ENCODE data around the gene GABRE.

GABRE gene

GRCh38 chrX:151962034-151962433 lies 12.4 kb downstream of the GABRE start:
- no peak overlapping the region for H3K27ac ChIP-seq (ENCODE audit: low read length)
- H3K27me3 ChIP-seq (ENCODE audit: insufficient read depth, low read length) = no peaks in the 10 kb centered on the region
- no peaks in the 10 kb centered on the region for H3K9me3 ChIP-seq (ENCODE audit: insufficient read depth, low read depth, low read length)
- no peaks in the 10 kb centered on the region for H3K36me3 ChIP-seq (ENCODE audit: insufficient read depth, low read depth, low read length)
- no peak overlapping the region for H3K9ac ChIP-seq (ENCODE audit: low read depth, low read length)
- no peaks in the 10 kb centered on the region for H3K4me1 ChIP-seq (ENCODE audit: insufficient read depth, low read length)
- no peak overlapping the region for H3K4me3 ChIP-seq (ENCODE audit: low read length)

- Histone ChIP-seq H3K27me3 (ENCODE audit: insufficient read depth, low read length) (no peaks in the 10 kb centered on the region), H3K27ac (ENCODE audit: low read length) (no peak overlapping the region), H3K9me3 (ENCODE audit: insufficient read depth, low read depth, low read length) (no peaks in the 10 kb centered on the region), H3K36me3 (ENCODE audit: insufficient read depth, low read depth, low read length) (no peaks in the 10 kb centered on the region), H3K4me3 (ENCODE audit: low read length) (no peak overlapping the region), H3K4me1 (ENCODE audit: insufficient read depth, low read length) (no peaks in the 10 kb centered on the region), H3K9ac (ENCODE audit: low read depth, low read length) (no peak overlapping the region)
Observed at GRCh38 chrX:151958101-151958500, 16.4 kb downstream of the GABRE start.

DNA sequence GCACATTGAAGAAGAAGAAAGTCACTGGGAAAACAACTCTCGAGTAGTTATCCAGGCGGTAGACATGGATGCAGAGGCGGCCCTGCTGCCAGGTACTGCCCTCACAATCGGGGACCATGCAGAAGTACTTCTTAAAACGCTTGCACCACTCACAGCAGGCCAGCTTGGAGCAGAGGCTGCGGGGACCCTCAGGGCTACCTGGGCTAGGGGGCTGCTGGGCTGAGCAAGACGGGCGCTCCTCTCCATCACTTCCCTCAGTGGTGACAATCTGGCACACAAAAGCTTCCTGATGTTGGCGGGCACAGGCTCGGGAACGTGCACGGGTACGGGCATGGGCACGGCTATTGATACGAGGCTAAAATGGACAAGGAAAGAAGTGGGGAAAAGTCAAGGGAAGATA lies 19.7 kb downstream of the GABRE start:
- H3K4me3 ChIP-seq (ENCODE audit: low read length) = no peak overlapping the region

DNA sequence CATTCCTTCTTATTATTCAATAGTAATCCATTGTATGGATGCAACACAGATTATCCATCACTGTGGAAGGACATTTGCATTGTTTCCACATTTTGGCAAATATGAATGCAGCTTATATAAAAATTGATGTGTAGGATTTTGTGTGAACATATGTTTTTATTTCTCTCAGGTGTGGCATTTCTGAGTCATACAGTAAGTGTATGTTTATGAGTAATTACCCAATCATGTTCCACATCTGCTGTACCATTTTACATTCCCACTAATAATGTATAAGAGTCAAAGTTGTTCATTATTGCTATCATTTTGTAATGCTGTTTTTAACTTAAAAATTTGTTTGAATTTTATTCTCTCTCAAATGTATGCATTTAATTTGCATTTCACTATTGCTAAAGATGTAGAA lies 36.3 kb downstream of the GABRE start:
- H3K27me3 ChIP-seq (ENCODE audit: insufficient read depth, low read length) = no peaks in the 10 kb centered on the region

More for the DNA sequence above, 19.7 kb downstream of the GABRE start:
- Histone ChIP-seq H3K4me1 (ENCODE audit: insufficient read depth, low read length) (no peaks in the 10 kb centered on the region), H3K36me3 (ENCODE audit: insufficient read depth, low read depth, low read length) (no peaks in the 10 kb centered on the region), H3K27ac (ENCODE audit: low read length) (no peak overlapping the region), H3K27me3 (ENCODE audit: insufficient read depth, low read length) (no peaks in the 10 kb centered on the region), H3K9me3 (ENCODE audit: insufficient read depth, low read depth, low read length) (no peaks in the 10 kb centered on the region), H3K9ac (ENCODE audit: low read depth, low read length) (no peak overlapping the region)

DNA sequence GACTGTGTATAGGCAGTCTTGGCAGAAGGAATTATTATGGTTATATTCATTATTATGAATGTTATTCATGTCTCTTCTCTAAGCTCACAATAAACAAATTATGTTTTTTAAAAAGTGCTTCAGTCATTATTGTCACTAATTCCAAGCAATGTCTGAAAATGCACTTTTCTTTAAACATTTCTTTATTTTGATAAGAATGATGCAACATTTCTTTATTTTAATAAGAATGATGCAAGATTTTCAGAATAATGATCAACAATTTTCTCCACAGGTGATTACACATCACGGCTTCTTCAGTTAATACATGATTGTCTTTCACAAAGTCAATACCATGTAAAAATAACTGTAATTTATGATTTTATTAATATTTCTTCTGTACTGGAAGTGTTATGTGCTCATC lies 39.1 kb downstream of the GABRE start:
- Histone ChIP-seq H3K27ac (ENCODE audit: low read length) (no peak overlapping the region), H3K27me3 (ENCODE audit: insufficient read depth, low read length) (no peaks in the 10 kb centered on the region), H3K36me3 (ENCODE audit: insufficient read depth, low read depth, low read length) (no peaks in the 10 kb centered on the region), H3K4me1 (ENCODE audit: insufficient read depth, low read length) (no peaks in the 10 kb centered on the region), H3K4me3 (ENCODE audit: low read length) (no peak overlapping the region), H3K9me3 (ENCODE audit: insufficient read depth, low read depth, low read length) (no peaks in the 10 kb centered on the region), H3K9ac (ENCODE audit: low read depth, low read length) (no peak overlapping the region)

More for the DNA sequence above, 36.3 kb downstream of the GABRE start:
- Histone ChIP-seq H3K9ac (ENCODE audit: low read depth, low read length) (no peak overlapping the region), H3K4me1 (ENCODE audit: insufficient read depth, low read length) (no peaks in the 10 kb centered on the region), H3K9me3 (ENCODE audit: insufficient read depth, low read depth, low read length) (no peaks in the 10 kb centered on the region), H3K27ac (ENCODE audit: low read length) (no peak overlapping the region), H3K4me3 (ENCODE audit: low read length) (no peak overlapping the region), H3K36me3 (ENCODE audit: insufficient read depth, low read depth, low read length) (no peaks in the 10 kb centered on the region)

- Histone ChIP-seq H3K9ac (ENCODE audit: low read depth, low read length) (no peak overlapping the region), H3K27ac (ENCODE audit: low read length) (no peak overlapping the region), H3K36me3 (ENCODE audit: insufficient read depth, low read depth, low read length) (no peaks in the 10 kb centered on the region), H3K4me1 (ENCODE audit: insufficient read depth, low read length) (no peaks in the 10 kb centered on the region), H3K9me3 (ENCODE audit: insufficient read depth, low read depth, low read length) (no peaks in the 10 kb centered on the region), H3K4me3 (ENCODE audit: low read length) (no peak overlapping the region), H3K27me3 (ENCODE audit: insufficient read depth, low read length) (no peaks in the 10 kb centered on the region)
Observed at GRCh38 chrX:151929126-151929525, 45.4 kb downstream of the GABRE start.

- Histone ChIP-seq H3K4me1 (ENCODE audit: insufficient read depth, low read length) (no peaks in the 10 kb centered on the region), H3K27me3 (ENCODE audit: insufficient read depth, low read length) (no peaks in the 10 kb centered on the region), H3K36me3 (ENCODE audit: insufficient read depth, low read depth, low read length) (no peaks in the 10 kb centered on the region), H3K27ac (ENCODE audit: low read length) (no peak overlapping the region), H3K4me3 (ENCODE audit: low read length) (no peak overlapping the region), H3K9ac (ENCODE audit: low read depth, low read length) (no peak overlapping the region), H3K9me3 (ENCODE audit: insufficient read depth, low read depth, low read length) (no peaks in the 10 kb centered on the region)
Observed at GRCh38 chrX:151923648-151924047, 50.8 kb downstream of the GABRE start.

GRCh38 chrX:151922692-151923091 lies 51.8 kb downstream of the GABRE start:
- Histone ChIP-seq H3K4me3 (ENCODE audit: low read length) (no peak overlapping the region), H3K4me1 (ENCODE audit: insufficient read depth, low read length) (no peaks in the 10 kb centered on the region), H3K36me3 (ENCODE audit: insufficient read depth, low read depth, low read length) (no peaks in the 10 kb centered on the region), H3K9ac (ENCODE audit: low read depth, low read length) (no peak overlapping the region), H3K27ac (ENCODE audit: low read length) (no peak overlapping the region), H3K9me3 (ENCODE audit: insufficient read depth, low read depth, low read length) (no peaks in the 10 kb centered on the region), H3K27me3 (ENCODE audit: insufficient read depth, low read length) (no peaks in the 10 kb centered on the region)

DNA sequence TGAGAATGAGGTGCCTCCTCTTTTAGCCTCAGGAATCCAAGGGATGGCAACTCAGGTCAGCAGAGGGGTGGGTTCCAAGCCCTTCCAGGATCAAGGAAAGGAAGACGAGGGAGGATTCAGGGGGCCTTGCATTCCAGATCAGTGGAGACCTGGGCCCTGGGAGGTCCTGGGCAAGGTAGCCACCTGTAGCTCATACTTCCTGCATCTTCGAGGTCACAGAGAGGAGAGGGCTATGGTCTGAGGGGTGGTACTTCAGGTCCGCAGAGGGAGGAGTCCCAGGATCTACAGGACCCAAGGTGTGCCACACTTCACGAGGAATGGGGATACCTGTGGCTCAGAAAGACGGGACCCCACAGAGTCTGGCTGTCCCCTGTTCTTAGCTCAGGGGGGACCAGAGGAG lies 52.6 kb downstream of the GABRE start:
- Histone ChIP-seq H3K4me3 (ENCODE audit: low read length) (no peak overlapping the region), H3K9me3 (ENCODE audit: insufficient read depth, low read depth, low read length) (no peaks in the 10 kb centered on the region), H3K4me1 (ENCODE audit: insufficient read depth, low read length) (no peaks in the 10 kb centered on the region), H3K9ac (ENCODE audit: low read depth, low read length) (no peak overlapping the region), H3K27me3 (ENCODE audit: insufficient read depth, low read length) (no peaks in the 10 kb centered on the region), H3K36me3 (ENCODE audit: insufficient read depth, low read depth, low read length) (no peaks in the 10 kb centered on the region), H3K27ac (ENCODE audit: low read length) (no peak overlapping the region)

DNA sequence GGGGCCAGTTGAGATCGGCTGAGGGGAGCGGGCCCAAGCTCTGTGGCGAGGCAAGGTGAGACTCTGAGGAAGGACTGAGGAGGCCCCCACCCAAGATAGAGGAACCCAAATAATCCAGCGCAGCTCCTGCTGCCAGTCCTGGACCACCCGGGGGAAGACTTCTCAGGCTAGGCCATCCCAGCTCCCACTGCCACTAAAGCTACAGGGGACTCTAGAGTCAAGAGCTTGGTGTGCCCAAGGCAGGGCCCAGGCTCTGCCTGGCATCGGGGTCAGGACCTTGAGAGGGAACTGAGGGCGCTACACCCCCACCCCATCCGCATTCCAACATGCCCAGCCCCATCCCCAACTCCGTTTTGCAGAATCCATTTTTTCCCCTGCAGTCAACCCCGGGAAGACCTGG lies 53.2 kb downstream of the GABRE start:
- no peaks in the 10 kb centered on the region for H3K27me3 ChIP-seq (ENCODE audit: insufficient read depth, low read length)
- H3K4me3 ChIP-seq (ENCODE audit: low read length) = no peak overlapping the region
- H3K4me1 ChIP-seq (ENCODE audit: insufficient read depth, low read length) = no peaks in the 10 kb centered on the region
- H3K36me3 ChIP-seq (ENCODE audit: insufficient read depth, low read depth, low read length) = no peaks in the 10 kb centered on the region
- H3K9me3 ChIP-seq (ENCODE audit: insufficient read depth, low read depth, low read length) = no peaks in the 10 kb centered on the region
- no peak overlapping the region for H3K9ac ChIP-seq (ENCODE audit: low read depth, low read length)
- no peak overlapping the region for H3K27ac ChIP-seq (ENCODE audit: low read length)

DNA sequence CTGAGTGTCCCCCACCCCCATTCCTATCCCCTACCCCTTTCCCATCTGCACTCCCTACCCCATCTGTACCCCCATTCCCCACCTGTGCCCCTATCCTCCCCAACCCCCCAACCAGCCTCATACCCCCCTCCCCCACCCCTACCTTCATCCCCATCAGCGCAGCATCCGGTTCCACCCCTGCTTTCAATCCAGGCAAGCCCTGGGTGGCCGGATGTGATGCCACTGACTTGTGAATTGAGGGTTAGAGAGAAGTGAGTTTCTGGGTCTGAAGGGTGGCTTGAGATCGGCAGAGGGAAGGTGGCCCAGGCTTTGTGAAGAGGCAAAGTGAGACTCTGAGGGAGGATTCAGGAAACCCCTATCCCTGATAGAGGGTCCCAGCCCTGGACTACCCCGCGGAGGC lies 53.9 kb downstream of the GABRE start:
- Histone ChIP-seq H3K27me3 (ENCODE audit: insufficient read depth, low read length) (no peaks in the 10 kb centered on the region), H3K4me1 (ENCODE audit: insufficient read depth, low read length) (no peaks in the 10 kb centered on the region), H3K9ac (ENCODE audit: low read depth, low read length) (no peak overlapping the region), H3K27ac (ENCODE audit: low read length) (no peak overlapping the region), H3K9me3 (ENCODE audit: insufficient read depth, low read depth, low read length) (no peaks in the 10 kb centered on the region), H3K4me3 (ENCODE audit: low read length) (no peak overlapping the region), H3K36me3 (ENCODE audit: insufficient read depth, low read depth, low read length) (no peaks in the 10 kb centered on the region)

DNA sequence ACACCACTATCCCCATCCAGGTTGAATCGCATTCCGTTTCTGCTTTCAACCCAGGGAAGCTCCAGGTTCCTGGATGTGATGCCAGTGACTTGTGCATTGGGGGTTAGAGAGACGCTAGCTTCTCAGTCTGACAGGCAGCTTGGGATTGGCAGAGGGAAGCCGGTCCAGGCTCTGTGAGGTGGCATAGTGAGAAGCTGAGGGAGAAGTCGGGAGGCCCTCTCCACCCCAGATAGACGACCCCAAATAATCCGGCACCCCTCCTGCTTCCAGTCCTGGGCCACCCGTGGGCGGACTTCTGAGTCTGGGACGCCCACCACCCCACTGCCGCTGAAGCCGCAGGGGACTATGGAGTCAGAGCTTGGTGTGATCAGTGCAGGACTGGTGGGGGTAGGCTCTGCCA lies 54.4 kb downstream of the GABRE start:
- Histone ChIP-seq H3K27ac (ENCODE audit: low read length) (no peak overlapping the region), H3K4me3 (ENCODE audit: low read length) (no peak overlapping the region), H3K27me3 (ENCODE audit: insufficient read depth, low read length) (no peaks in the 10 kb centered on the region), H3K4me1 (ENCODE audit: insufficient read depth, low read length) (no peaks in the 10 kb centered on the region), H3K9ac (ENCODE audit: low read depth, low read length) (no peak overlapping the region), H3K36me3 (ENCODE audit: insufficient read depth, low read depth, low read length) (no peaks in the 10 kb centered on the region), H3K9me3 (ENCODE audit: insufficient read depth, low read depth, low read length) (no peaks in the 10 kb centered on the region)

GRCh38 chrX:151919610-151920009 lies 54.9 kb downstream of the GABRE start:
- Histone ChIP-seq H3K4me3 (ENCODE audit: low read length) (no peak overlapping the region), H3K4me1 (ENCODE audit: insufficient read depth, low read length) (no peaks in the 10 kb centered on the region), H3K9me3 (ENCODE audit: insufficient read depth, low read depth, low read length) (no peaks in the 10 kb centered on the region), H3K27ac (ENCODE audit: low read length) (no peak overlapping the region), H3K27me3 (ENCODE audit: insufficient read depth, low read length) (no peaks in the 10 kb centered on the region), H3K9ac (ENCODE audit: low read depth, low read length) (no peak overlapping the region), H3K36me3 (ENCODE audit: insufficient read depth, low read depth, low read length) (no peaks in the 10 kb centered on the region)
